ENCODE data around the gene DDX51.
"Not testable (repeated sequence)": the region's sequence is repeated elsewhere in the genome, so short reads cannot be mapped to it uniquely, and the experiment has no call there.

Gene DDX51

GRCh38 chr12:132140918-132141841 lies 2.9 kb downstream of the DDX51 start:
- no peak for DNase-seq (ENCODE audit: low read depth in 2 of 3, low spot score in 2 of 3)

GRCh38 chr12:132140501-132140900 lies 3.6 kb downstream of the DDX51 start:
- no peak for DNase-seq (ENCODE audit: low read depth in 2 of 3, low spot score in 2 of 3)

GRCh38 chr12:132139912-132140311 lies 4.2 kb downstream of the DDX51 start:
- no peak for DNase-seq (ENCODE audit: low read depth in 2 of 3, low spot score in 2 of 3)

GRCh38 chr12:132138941-132139871 lies 4.9 kb downstream of the DDX51 start:
- DNase-seq (ENCODE audit: low read depth in 2 of 3, low spot score in 2 of 3) = no peak

- no peak for DNase-seq (ENCODE audit: low read depth in 2 of 3, low spot score in 2 of 3)
These were observed 6.5 kb downstream of the DDX51 start for GRCh38 chr12:132137483-132138125.

- DNase-seq (ENCODE audit: low read depth in 2 of 3, low spot score in 2 of 3) = not testable (repeated sequence)
These were observed 7.9 kb downstream of the DDX51 start for GRCh38 chr12:132136226-132136625.

- not testable (repeated sequence) for DNase-seq (ENCODE audit: low read depth in 2 of 3, low spot score in 2 of 3)
These were observed 9.4 kb downstream of the DDX51 start for GRCh38 chr12:132134653-132135183.

GRCh38 chr12:132133952-132134652 lies 10.0 kb downstream of the DDX51 start:
- no peak for DNase-seq (ENCODE audit: low read depth in 2 of 3, low spot score in 2 of 3)

- DNase-seq (ENCODE audit: low read depth in 2 of 3, low spot score in 2 of 3) = no peak
These were observed 11.3 kb downstream of the DDX51 start for GRCh38 chr12:132132609-132133430.

- DNase-seq (ENCODE audit: low read depth in 2 of 3, low spot score in 2 of 3) = no peak
These were observed 12.2 kb downstream of the DDX51 start for GRCh38 chr12:132131952-132132351.

GRCh38 chr12:132131229-132131628 lies 12.9 kb downstream of the DDX51 start:
- no peak for DNase-seq (ENCODE audit: low read depth in 2 of 3, low spot score in 2 of 3)

GRCh38 chr12:132130690-132131089 lies 13.4 kb downstream of the DDX51 start:
- DNase-seq (ENCODE audit: low read depth in 2 of 3, low spot score in 2 of 3) = no peak

GRCh38 chr12:132129007-132129406 lies 15.1 kb downstream of the DDX51 start:
- DNase-seq (ENCODE audit: low read depth in 2 of 3, low spot score in 2 of 3) = no peak

- no peak for DNase-seq (ENCODE audit: low read depth in 2 of 3, low spot score in 2 of 3)
These were observed 17.1 kb downstream of the DDX51 start for GRCh38 chr12:132127041-132127440.

GRCh38 chr12:132125736-132126135 lies 18.4 kb downstream of the DDX51 start:
- no peak for DNase-seq (ENCODE audit: low read depth in 2 of 3, low spot score in 2 of 3)

GRCh38 chr12:132124766-132125425 lies 19.2 kb downstream of the DDX51 start:
- DNase-seq (ENCODE audit: low read depth in 2 of 3, low spot score in 2 of 3) = no peak

- no peak for DNase-seq (ENCODE audit: low read depth in 2 of 3, low spot score in 2 of 3)
These were observed 20.0 kb downstream of the DDX51 start for GRCh38 chr12:132123970-132124765.

GRCh38 chr12:132121283-132121682 lies 22.8 kb downstream of the DDX51 start:
- no peak for DNase-seq (ENCODE audit: low read depth in 2 of 3, low spot score in 2 of 3)

Data from activated CD8-positive, alpha-beta memory T cell treated with anti-CD3 and anti-CD28 coated beads for 48 hours (primary cell).